Nephron (organoid): Measurements from ENCODE around the gene IFNA13.

Source experiments
- H3K27ac Mint-ChIP-seq, 3 experiments: 2 replicates each; pipeline ENCODE4 v1.8.0; 2020; ENCODE audit warnings: mixed read lengths in 3 of 3, mild to moderate bottlenecking in 2 of 3, moderate library complexity in 1 of 3
- H3K27me3 Mint-ChIP-seq: 2 replicates; pipeline ENCODE4 v1.8.0; 2021; ENCODE audit warnings: low read depth, mild to moderate bottlenecking, moderate library complexity, mixed read lengths
- H3K36me3 Mint-ChIP-seq: 2 replicates; pipeline ENCODE4 v1.8.0; 2020; ENCODE audit warnings: low read depth, mixed read lengths
- H3K4me1 Mint-ChIP-seq: 2 replicates; pipeline ENCODE4 v1.8.0; 2020; ENCODE audit warnings: mixed read lengths
- H3K4me3 Mint-ChIP-seq, 3 experiments: 2 replicates each; pipeline ENCODE4 v1.8.0; 2020; ENCODE audit warnings: mild to moderate bottlenecking in 3 of 3, mixed read lengths in 3 of 3, moderate library complexity in 2 of 3
- H3K9me3 Mint-ChIP-seq: 2 replicates; pipeline ENCODE4 v1.8.0; 2020; ENCODE audit warnings: mixed read lengths
- CTCF ChIP-seq, 3 experiments: fragments of 200-600 bp; sonication (generic); IDR thresholded peaks; one replicate each; pipeline ENCODE4 v1.5.0; 2021; ENCODE audit warnings: antibody characterized with exemption in 3 of 3; ENCODE audit not compliant: unreplicated experiment in 3 of 3

Gene IFNA13

GRCh38 chr9:21331676-21332402, 36.0 kb downstream of the IFNA13 start:
- Mint-ChIP-seq H3K36me3 (peaks cover 23% of the 10 kb centered on the region), H3K4me3 (peak overlapping the region in 2 of 3 experiments; percentile 43 to 98), H3K9me3 (no peaks in the 10 kb centered on the region), H3K27ac (no peak overlapping the region), H3K4me1 (peaks cover 42% of the 10 kb centered on the region), H3K27me3 (no peaks in the 10 kb centered on the region)
- TF ChIP-seq CTCF (IDR thresholded peaks at IDR 0.05; ENCODE audit: unreplicated experiment in 3 of 3): no peak

GRCh38 chr9:21326526-21327139, 41.2 kb downstream of the IFNA13 start:
- Mint-ChIP-seq H3K36me3 (peaks cover 24% of the 10 kb centered on the region), H3K4me1 (peaks cover 18% of the 10 kb centered on the region), H3K27ac (no peak overlapping the region), H3K4me3 (no peak overlapping the region), H3K9me3 (no peaks in the 10 kb centered on the region), H3K27me3 (no peaks in the 10 kb centered on the region)
- peak; percentile 52 to 81 (median 64) for TF ChIP-seq CTCF (IDR thresholded peaks at IDR 0.05; ENCODE audit: unreplicated experiment in 3 of 3)

GRCh38 chr9:21324047-21324446, 43.8 kb downstream of the IFNA13 start:
- H3K36me3 Mint-ChIP-seq: peaks cover 21% of the 10 kb centered on the region
- no peaks in the 10 kb centered on the region for H3K27me3 Mint-ChIP-seq
- no peak for TF ChIP-seq CTCF (IDR thresholded peaks at IDR 0.05; ENCODE audit: unreplicated experiment in 3 of 3)
- H3K9me3 Mint-ChIP-seq: no peaks in the 10 kb centered on the region
- H3K27ac Mint-ChIP-seq: no peak overlapping the region
- peaks cover 4% of the 10 kb centered on the region for H3K4me1 Mint-ChIP-seq
- H3K4me3 Mint-ChIP-seq: no peak overlapping the region

- no peaks in the 10 kb centered on the region for H3K27me3 Mint-ChIP-seq
- H3K36me3 Mint-ChIP-seq: peaks cover 21% of the 10 kb centered on the region
- TF ChIP-seq CTCF (IDR thresholded peaks at IDR 0.05; ENCODE audit: unreplicated experiment in 3 of 3): no peak
- peak overlapping the region in 2 of 3 experiments; percentile 48 to 57 for H3K27ac Mint-ChIP-seq
- no peak overlapping the region for H3K4me3 Mint-ChIP-seq
- H3K9me3 Mint-ChIP-seq: no peaks in the 10 kb centered on the region
- peaks cover 4% of the 10 kb centered on the region for H3K4me1 Mint-ChIP-seq
These were observed 44.9 kb downstream of the IFNA13 start for GRCh38 chr9:21322911-21323461.

GRCh38 chr9:21320465-21320864, 47.4 kb downstream of the IFNA13 start:
- Mint-ChIP-seq H3K4me1 (no peaks in the 10 kb centered on the region), H3K9me3 (no peaks in the 10 kb centered on the region), H3K36me3 (peaks cover 21% of the 10 kb centered on the region), H3K27ac (no peak overlapping the region), H3K4me3 (no peak overlapping the region), H3K27me3 (peaks cover 8% of the 10 kb centered on the region)
- no peak for TF ChIP-seq CTCF (IDR thresholded peaks at IDR 0.05; ENCODE audit: unreplicated experiment in 3 of 3)
